Keratinocyte (primary cell): ENCODE results near the gene UBC. TPM values are rescaled to one million over a fixed set of nuclear protein-coding genes. Genes with fewer than 3 reads are reported as not detected.
"Not testable (repeated sequence)": the region's sequence is repeated elsewhere in the genome, so short reads cannot be mapped to it uniquely, and the experiment has no call there.

Source experiments
- DNase-seq: peaks from one replicate; pipeline ENCODE4 v3.0.0-alpha.2; 2011; ENCODE audit warnings: low read depth, missing footprints, low spot score
- FAIRE-seq: peaks from 2 replicates; lab custom pipeline; 2011; peaks lifted over from hg19 to GRCh38; lab: Jason Lieb, UNC
- H2AFZ ChIP-seq: 2 replicates; pipeline ENCODE4 v1.6.0; 2012; ENCODE audit warnings: low read length, control low read depth, inconsistent platforms; ENCODE audit not compliant: control insufficient read depth
- H3K27ac ChIP-seq: 2 replicates; pipeline ENCODE4 v1.5.1; 2011; ENCODE audit warnings: low read length; ENCODE audit not compliant: control insufficient read depth, insufficient read depth
- H3K27me3 ChIP-seq: 3 replicates; pipeline ENCODE4 v1.6.0; 2011; ENCODE audit warnings: low read length; ENCODE audit not compliant: control insufficient read depth, insufficient read depth; ENCODE audit errors: extremely low read depth
- H3K36me3 ChIP-seq, 2 experiments: 2 replicates in 1 of 2; 3 replicates in 1 of 2; pipeline ENCODE4 v1.5.1; 2011; ENCODE audit warnings: low read length in 2 of 2, mild to moderate bottlenecking in 1 of 2; ENCODE audit not compliant: control insufficient read depth in 2 of 2, insufficient read depth in 2 of 2; ENCODE audit errors: extremely low read depth in 1 of 2
- H3K4me1 ChIP-seq: 3 replicates; pipeline ENCODE4 v1.5.1; 2011; ENCODE audit warnings: low read length; ENCODE audit not compliant: control insufficient read depth, insufficient read depth; ENCODE audit errors: extremely low read depth
- H3K4me2 ChIP-seq: 3 replicates; pipeline ENCODE4 v1.6.0; 2011; ENCODE audit warnings: low read depth, low read length; ENCODE audit not compliant: control insufficient read depth, insufficient read depth; ENCODE audit errors: extremely low read depth
- H3K4me3 ChIP-seq, 3 experiments: fragments of 200-600 bp in 1 of 3; sonication (generic) in 1 of 3; 2 replicates in 2 of 3; 3 replicates in 1 of 3; pipeline ENCODE4 v1.5.1; 2011 to 2016; ENCODE audit warnings: low read length in 3 of 3, mild to moderate bottlenecking in 3 of 3, control low read depth in 2 of 3, inconsistent platforms in 1 of 3, low read depth in 1 of 3, mixed read lengths in 1 of 3, mixed run types in 1 of 3, moderate library complexity in 1 of 3; ENCODE audit not compliant: control insufficient read depth in 2 of 3, insufficient read depth in 2 of 3; ENCODE audit errors: extremely low read depth in 1 of 3
- H3K79me2 ChIP-seq: 2 replicates; pipeline ENCODE4 v1.6.0; 2012; ENCODE audit warnings: low read length; ENCODE audit not compliant: control insufficient read depth, insufficient read depth
- H3K9ac ChIP-seq: 3 replicates; pipeline ENCODE4 v1.6.0; 2011; ENCODE audit warnings: low read length; ENCODE audit not compliant: control insufficient read depth, insufficient read depth; ENCODE audit errors: extremely low read depth
- H3K9me1 ChIP-seq: 3 replicates; pipeline ENCODE4 v1.6.0; 2011; ENCODE audit warnings: low read length; ENCODE audit not compliant: control insufficient read depth, insufficient read depth; ENCODE audit errors: extremely low read depth
- H3K9me3 ChIP-seq: 2 replicates; pipeline ENCODE4 v1.5.1; 2012; ENCODE audit warnings: low read depth, low read length; ENCODE audit not compliant: control insufficient read depth
- H4K20me1 ChIP-seq: 3 replicates; pipeline ENCODE4 v1.6.0; 2011; ENCODE audit warnings: low read length; ENCODE audit not compliant: control insufficient read depth, insufficient read depth; ENCODE audit errors: extremely low read depth
- EZH2 ChIP-seq: IDR thresholded peaks from one replicate; pipeline ENCODE4 v1.6.1; 2012; ENCODE audit warnings: inconsistent platforms, mild to moderate bottlenecking, low read length, moderate library complexity
- dilution Hi-C: fragments of 300-500 bp; cut with MboI; formaldehyde crosslinking; loops from one replicate; pipeline ENCODE4 v1.7.0; 2020; ENCODE audit warnings: low sequenced_read_pairs; ENCODE audit not compliant: extremely low pct_ligation_motif_present
- polyA plus RNA-seq, 5 experiments: library from polyadenylated mRNA; depleted of rRNA in 3 of 5; stranded (reverse) in 3 of 5; stranded (forward) in 1 of 5; unstranded in 1 of 5; fragments of >200 nt; gene quantifications; 1 replicate in 1 of 5; 2 replicates in 3 of 5; 3 replicates in 1 of 5; pipeline versions ENCODE4 v1.2.1 to v1.2.3, GENCODE V29; 2011 to 2012; ENCODE audit warnings: missing spikeins in 2 of 5, low read depth in 1 of 5, low replicate concordance in 1 of 5
- TF ChIP-seq, protein P1 (sequence below), 3 experiments: IDR thresholded peaks in 1 of 3; conservative IDR thresholded peaks in 1 of 3; optimal IDR thresholded peaks in 1 of 3; 2 replicates in 2 of 3; 3 replicates in 1 of 3; pipeline versions ENCODE3 to v1.5.1; 2011; ENCODE audit warnings: low read length in 3 of 3, mild to moderate bottlenecking in 3 of 3, moderate library complexity in 2 of 3, control low read depth in 1 of 3, inconsistent platforms in 1 of 3; ENCODE audit not compliant: insufficient read depth in 2 of 3; ENCODE audit errors: extremely low read depth in 1 of 3

UBC gene
- polyA plus RNA-seq, 1 donor (not counting 4 experiments of a cell fraction or from before 2014, with no cell fraction given): 2,363 TPM

DNA sequence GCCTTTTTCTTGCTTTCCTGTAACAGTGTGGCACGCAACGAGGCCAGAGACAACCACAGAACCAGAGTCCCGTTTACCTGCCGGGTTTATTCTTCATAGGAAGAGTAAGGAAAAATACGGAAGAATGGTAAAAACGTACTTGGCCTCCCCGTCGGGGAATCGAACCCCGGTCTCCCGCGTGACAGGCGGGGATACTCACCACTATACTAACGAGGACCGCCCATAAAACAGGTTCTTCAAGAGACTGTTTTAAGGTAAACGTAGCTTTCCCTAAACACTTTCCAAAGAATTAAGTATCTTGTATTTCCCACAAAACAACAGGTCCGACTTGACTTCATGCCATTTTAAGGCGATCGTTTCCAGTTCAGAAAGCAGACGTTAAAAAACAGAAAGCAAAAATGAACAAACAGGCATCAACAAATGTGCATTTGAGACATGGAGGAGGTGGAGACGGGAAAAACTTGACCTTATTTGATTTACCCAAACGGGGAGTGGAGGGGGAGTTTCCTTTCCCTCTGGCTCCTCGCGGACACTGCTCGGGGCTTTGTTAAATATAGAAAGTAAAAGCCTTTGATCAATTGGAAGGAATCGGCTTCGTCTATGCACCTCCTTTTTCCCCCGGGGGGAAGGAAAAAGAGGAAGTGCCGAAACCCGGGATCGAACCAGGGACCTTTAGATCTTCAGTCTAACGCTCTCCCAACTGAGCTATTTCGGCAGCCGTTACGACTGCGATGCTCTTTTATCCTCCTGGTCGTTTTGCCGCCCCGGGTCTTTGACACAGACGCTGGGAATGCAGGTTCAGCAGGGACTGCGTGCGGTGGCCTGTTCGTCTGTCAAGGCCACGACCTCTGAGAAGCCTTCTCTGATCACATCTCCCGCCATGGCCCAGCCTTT, 13.0 kb upstream of the UBC start:
- H3K27me3 ChIP-seq: no peaks in the 10 kb centered on the region
- dilution Hi-C loops: no loop called here
- H3K4me3 ChIP-seq: peak overlapping the region; percentile 43 to 87 (median 82)
- H3K4me1 ChIP-seq: peaks cover 27% of the 10 kb centered on the region
- peak; percentile 13 for FAIRE-seq
- peak overlapping the region; percentile 98 for H3K4me2 ChIP-seq
- H3K9me1 ChIP-seq: no peaks in the 10 kb centered on the region
- peak overlapping the region; percentile 96 for H3K9ac ChIP-seq
- peak overlapping the region; percentile 84 for H2AFZ ChIP-seq
- TF ChIP-seq, protein P1, sequence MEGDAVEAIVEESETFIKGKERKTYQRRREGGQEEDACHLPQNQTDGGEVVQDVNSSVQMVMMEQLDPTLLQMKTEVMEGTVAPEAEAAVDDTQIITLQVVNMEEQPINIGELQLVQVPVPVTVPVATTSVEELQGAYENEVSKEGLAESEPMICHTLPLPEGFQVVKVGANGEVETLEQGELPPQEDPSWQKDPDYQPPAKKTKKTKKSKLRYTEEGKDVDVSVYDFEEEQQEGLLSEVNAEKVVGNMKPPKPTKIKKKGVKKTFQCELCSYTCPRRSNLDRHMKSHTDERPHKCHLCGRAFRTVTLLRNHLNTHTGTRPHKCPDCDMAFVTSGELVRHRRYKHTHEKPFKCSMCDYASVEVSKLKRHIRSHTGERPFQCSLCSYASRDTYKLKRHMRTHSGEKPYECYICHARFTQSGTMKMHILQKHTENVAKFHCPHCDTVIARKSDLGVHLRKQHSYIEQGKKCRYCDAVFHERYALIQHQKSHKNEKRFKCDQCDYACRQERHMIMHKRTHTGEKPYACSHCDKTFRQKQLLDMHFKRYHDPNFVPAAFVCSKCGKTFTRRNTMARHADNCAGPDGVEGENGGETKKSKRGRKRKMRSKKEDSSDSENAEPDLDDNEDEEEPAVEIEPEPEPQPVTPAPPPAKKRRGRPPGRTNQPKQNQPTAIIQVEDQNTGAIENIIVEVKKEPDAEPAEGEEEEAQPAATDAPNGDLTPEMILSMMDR (optimal IDR thresholded peaks at IDR 0.05 in 1 of 3, IDR thresholded peaks at IDR 0.05 in 1 of 3, conservative IDR thresholded peaks at IDR 0.05 in 1 of 3; ENCODE audit: extremely low read depth in 1 of 3, insufficient read depth in 2 of 3, low read length in 3 of 3): no peak
- no peak for TF ChIP-seq EZH2
- no peaks in the 10 kb centered on the region for H4K20me1 ChIP-seq
- no peaks in the 10 kb centered on the region for H3K79me2 ChIP-seq
- no peak for DNase-seq
- H3K9me3 ChIP-seq: no peaks in the 10 kb centered on the region
- peak overlapping the region; percentile 89 for H3K27ac ChIP-seq
- no peaks in the 10 kb centered on the region for H3K36me3 ChIP-seq

- dilution Hi-C loops, H3K4me2 ChIP-seq, H3K9me1 ChIP-seq, DNase-seq, H2AFZ ChIP-seq, H3K36me3 ChIP-seq, H3K9me3 ChIP-seq, H3K27ac ChIP-seq, H3K27me3 ChIP-seq, FAIRE-seq, H3K4me3 ChIP-seq, H4K20me1 ChIP-seq, H3K79me2 ChIP-seq, H3K9ac ChIP-seq: not testable (repeated sequence)
- H3K4me1 ChIP-seq: peaks cover 41% of the 10 kb centered on the region
Observed at GRCh38 chr12:124925782-124926181, 11.3 kb upstream of the UBC start.
